Pulmonary artery endothelial cell (primary cell): ENCODE data around the gene MAD1L1. TPM values are rescaled to one million over a fixed set of nuclear protein-coding genes. Genes with fewer than 3 reads are reported as not detected.

ENCODE experiments used
- total RNA-seq: library from RNA; depleted of rRNA; stranded (reverse); fragments of >200 nt; gene quantifications from 2 replicates; pipeline ENCODE4 v1.2.3, GENCODE V29; 2014

Gene MAD1L1
- total RNA-seq, 1 donor from 2014 or later = 53.2 TPM

Other genes with a start within 250 kb of the MAD1L1 start
- gene MRM2, start 9.3 kb upstream of the MAD1L1 start, total RNA-seq = 17.8 and 18.6 TPM in 2 replicates
- gene NUDT1, start 9.3 kb upstream of the MAD1L1 start, total RNA-seq = 19.6 and 20.3 TPM in 2 replicates
- gene SNX8, start 81.5 kb upstream of the MAD1L1 start, total RNA-seq = 11.1 and 13.1 TPM in 2 replicates
- gene EIF3B, start 121.9 kb upstream of the MAD1L1 start, total RNA-seq = 280 and 312 TPM in 2 replicates
- 7.5 and 8.3 TPM in 2 replicates for gene CHST12, start 170.7 kb upstream of the MAD1L1 start, total RNA-seq
- gene GRIFIN, start 243.5 kb upstream of the MAD1L1 start, total RNA-seq = not detected in 2 replicates